Caco-2 (cell line): ENCODE results near the gene PDZD2. TPM values are rescaled to one million over a fixed set of nuclear protein-coding genes. Genes with fewer than 3 reads are reported as not detected.

ENCODE experiments used
- BruUV-seq: library from RNA; stranded (reverse); fragments of 400-500 nt; replicated peaks from 2 replicates; lab custom pipeline; 2021; lab: Mats Ljungman, UMichigan
- CTCF ChIA-PET: fragments of 300-600 bp; sonication (Branson Sonifier 250); formaldehyde crosslinking; loops from one replicate; lab custom pipeline; 2022; ENCODE audit warnings: antibody characterized with exemption; lab: Charles Lee
- POLR2A ChIA-PET: fragments of 300-600 bp; sonication (Branson Sonifier 250); formaldehyde crosslinking; loops from one replicate; lab custom pipeline; 2022; ENCODE audit warnings: antibody characterized with exemption; lab: Charles Lee
- DNase-seq, 2 experiments: peaks; one replicate each; pipeline versions ENCODE4 v3.0.0 to v3.0.0-alpha.2; 2020 to 2022
- H3K27me3 ChIP-seq: replicated peaks from 2 replicates; pipeline ENCODE4 v1.6.0; 2011; ENCODE audit warnings: low read length; ENCODE audit not compliant: control insufficient read depth, insufficient read depth
- H3K36me3 ChIP-seq: 2 replicates; pipeline ENCODE4 v1.5.1; 2011; ENCODE audit warnings: low read length; ENCODE audit not compliant: control insufficient read depth, insufficient read depth
- H3K4me1 ChIP-seq: fragments of 250-450 bp; sonication (Bioruptor Pico); 2 replicates; pipeline ENCODE4 v1.5.1; 2020; ENCODE audit warnings: mild to moderate bottlenecking
- H3K4me3 ChIP-seq: 2 replicates; pipeline ENCODE4 v1.5.1; 2011; ENCODE audit warnings: low read depth, mild to moderate bottlenecking, control low read depth, low read length
- H3K9me3 ChIP-seq: fragments of 250-450 bp; sonication (Bioruptor Pico); 2 replicates; pipeline ENCODE4 v1.5.1; 2020; ENCODE audit warnings: mild to moderate bottlenecking, moderate library complexity
- H3K27ac Mint-ChIP-seq: one replicate; pipeline ENCODE4 v1.8.0; 2022; ENCODE audit warnings: mixed read lengths; ENCODE audit not compliant: unreplicated experiment
- H3K27me3 Mint-ChIP-seq: one replicate; pipeline ENCODE4 v1.8.0; 2022; ENCODE audit warnings: mixed read lengths; ENCODE audit not compliant: insufficient read depth, unreplicated experiment
- H3K36me3 Mint-ChIP-seq: one replicate; pipeline ENCODE4 v1.8.0; 2022; ENCODE audit warnings: mild to moderate bottlenecking, mixed read lengths; ENCODE audit not compliant: insufficient read depth, unreplicated experiment
- H3K4me1 Mint-ChIP-seq: one replicate; pipeline ENCODE4 v1.8.0; 2022; ENCODE audit warnings: low read depth, mixed read lengths; ENCODE audit not compliant: unreplicated experiment
- H3K4me3 Mint-ChIP-seq: one replicate; pipeline ENCODE4 v1.8.0; 2022; ENCODE audit warnings: mild to moderate bottlenecking, moderate library complexity, mixed read lengths; ENCODE audit not compliant: unreplicated experiment
- H3K9me3 Mint-ChIP-seq: one replicate; pipeline ENCODE4 v1.8.0; 2022; ENCODE audit warnings: mixed read lengths; ENCODE audit not compliant: unreplicated experiment
- CTCF ChIP-seq, 2 experiments: fragments of 200-600 bp in 1 of 2; IDR thresholded peaks; 1 replicate in 1 of 2; 2 replicates in 1 of 2; pipeline versions ENCODE4 v1.5.1 to v1.8.0; 2011 to 2022; ENCODE audit warnings: antibody characterized with exemption in 1 of 2, control low read depth in 1 of 2, inconsistent platforms in 1 of 2, low read depth in 1 of 2, low read length in 1 of 2, mild to moderate bottlenecking in 1 of 2, moderate library complexity in 1 of 2; ENCODE audit not compliant: insufficient read depth in 1 of 2, severe bottlenecking in 1 of 2, unreplicated experiment in 1 of 2
- intact Hi-C: fragments of 100-400 bp; cut with micrococcal nuclease; formaldehyde crosslinking; loops from one replicate; pipeline ENCODE4 v1.10.0; 2022; ENCODE audit not compliant: unreplicated experiment
- total RNA-seq: library from RNA; stranded (reverse); gene quantifications from 2 replicates; pipeline ENCODE4 v1.2.3, GENCODE V29; 2022

PDZD2 gene
- total RNA-seq, 1 experiment from 2014 or later = 0.16 TPM

- Mint-ChIP-seq H3K9me3 (peaks cover 10% of the 10 kb centered on the region), H3K36me3 (no peaks in the 10 kb centered on the region), H3K27me3 (no peaks in the 10 kb centered on the region), H3K4me3 (no peak overlapping the region), H3K27ac (no peak overlapping the region), H3K4me1 (no peaks in the 10 kb centered on the region)
- ChIA-PET POLR2A (no interaction called here), CTCF (no interaction called here)
- Histone ChIP-seq H3K4me1 (no peaks in the 10 kb centered on the region), H3K4me3 (no peak overlapping the region), H3K27me3 (no peaks in the 10 kb centered on the region), H3K36me3 (no peaks in the 10 kb centered on the region), H3K9me3 (peaks cover 12% of the 10 kb centered on the region)
- no peak for TF ChIP-seq CTCF (IDR thresholded peaks at IDR 0.05; ENCODE audit: insufficient read depth in 1 of 2, low read depth in 1 of 2, low read length in 1 of 2, severe bottlenecking in 1 of 2, unreplicated experiment in 1 of 2)
- no TSS peak for BruUV-seq
- intact Hi-C loops = loop anchor here (2.0 kb wide), 1 partner anchor 260 kb away; no protein-coding TSS in a partner anchor
- DNase-seq = no peak
These were observed 194.0 kb downstream of the PDZD2 start for GRCh38 chr5:31832966-31833365.

- no peaks in the 10 kb centered on the region for H3K4me1 ChIP-seq
- BruUV-seq = no TSS peak
- H3K36me3 Mint-ChIP-seq = no peaks in the 10 kb centered on the region
- POLR2A ChIA-PET = no interaction called here
- CTCF ChIA-PET = no interaction called here
- no peak for DNase-seq
- no peak overlapping the region for H3K27ac Mint-ChIP-seq
- H3K9me3 Mint-ChIP-seq = peaks cover 10% of the 10 kb centered on the region
- intact Hi-C loops = loop anchor here (2.0 kb wide), 1 partner anchor 259 kb away; no protein-coding TSS in a partner anchor
- H3K27me3 ChIP-seq = no peaks in the 10 kb centered on the region
- no peaks in the 10 kb centered on the region for H3K27me3 Mint-ChIP-seq
- H3K9me3 ChIP-seq = peaks cover 4% of the 10 kb centered on the region
- H3K36me3 ChIP-seq = no peaks in the 10 kb centered on the region
- H3K4me3 Mint-ChIP-seq = no peak overlapping the region
- no peaks in the 10 kb centered on the region for H3K4me1 Mint-ChIP-seq
- no peak for TF ChIP-seq CTCF (IDR thresholded peaks at IDR 0.05; ENCODE audit: insufficient read depth in 1 of 2, low read depth in 1 of 2, low read length in 1 of 2, severe bottlenecking in 1 of 2, unreplicated experiment in 1 of 2)
- H3K4me3 ChIP-seq = no peak overlapping the region
These were observed 194.8 kb downstream of the PDZD2 start for GRCh38 chr5:31833710-31834109.

GRCh38 chr5:31844622-31845345 lies 205.9 kb downstream of the PDZD2 start:
- Mint-ChIP-seq H3K27ac (no peak overlapping the region), H3K4me1 (no peaks in the 10 kb centered on the region), H3K27me3 (peaks cover 4% of the 10 kb centered on the region), H3K36me3 (no peaks in the 10 kb centered on the region), H3K9me3 (no peaks in the 10 kb centered on the region), H3K4me3 (no peak overlapping the region)
- Histone ChIP-seq H3K27me3 (no peaks in the 10 kb centered on the region), H3K36me3 (no peaks in the 10 kb centered on the region), H3K9me3 (no peaks in the 10 kb centered on the region), H3K4me3 (no peak overlapping the region), H3K4me1 (no peaks in the 10 kb centered on the region)
- intact Hi-C loops = no loop called here
- TF ChIP-seq CTCF (IDR thresholded peaks at IDR 0.05; ENCODE audit: insufficient read depth in 1 of 2, low read depth in 1 of 2, low read length in 1 of 2, severe bottlenecking in 1 of 2, unreplicated experiment in 1 of 2) = no peak
- POLR2A ChIA-PET = no interaction called here
- CTCF ChIA-PET = no interaction called here
- no peak for DNase-seq
- BruUV-seq = no TSS peak
